ENCODE results near the gene GRHL3.

- TF ChIP-seq RAD21 (IDR thresholded peaks at IDR 0.05) (no peak), MAX (IDR thresholded peaks at IDR 0.05) (no peak)
- TF ChIP-seq, protein P1, sequence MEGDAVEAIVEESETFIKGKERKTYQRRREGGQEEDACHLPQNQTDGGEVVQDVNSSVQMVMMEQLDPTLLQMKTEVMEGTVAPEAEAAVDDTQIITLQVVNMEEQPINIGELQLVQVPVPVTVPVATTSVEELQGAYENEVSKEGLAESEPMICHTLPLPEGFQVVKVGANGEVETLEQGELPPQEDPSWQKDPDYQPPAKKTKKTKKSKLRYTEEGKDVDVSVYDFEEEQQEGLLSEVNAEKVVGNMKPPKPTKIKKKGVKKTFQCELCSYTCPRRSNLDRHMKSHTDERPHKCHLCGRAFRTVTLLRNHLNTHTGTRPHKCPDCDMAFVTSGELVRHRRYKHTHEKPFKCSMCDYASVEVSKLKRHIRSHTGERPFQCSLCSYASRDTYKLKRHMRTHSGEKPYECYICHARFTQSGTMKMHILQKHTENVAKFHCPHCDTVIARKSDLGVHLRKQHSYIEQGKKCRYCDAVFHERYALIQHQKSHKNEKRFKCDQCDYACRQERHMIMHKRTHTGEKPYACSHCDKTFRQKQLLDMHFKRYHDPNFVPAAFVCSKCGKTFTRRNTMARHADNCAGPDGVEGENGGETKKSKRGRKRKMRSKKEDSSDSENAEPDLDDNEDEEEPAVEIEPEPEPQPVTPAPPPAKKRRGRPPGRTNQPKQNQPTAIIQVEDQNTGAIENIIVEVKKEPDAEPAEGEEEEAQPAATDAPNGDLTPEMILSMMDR (IDR thresholded peaks at IDR 0.05; ENCODE audit: low read depth, low read length, missing input control) = no peak
These were observed 36.3 kb downstream of the GRHL3 start for GRCh38 chr1:24355466-24355865.
